Adrenal gland (tissue), 5 donors: ENCODE results near the gene SLC25A34.

Experiments used
- CTCF ChIP-seq, 6 experiments: fragments of 450-650 bp in 4 of 6; fragments of 200-600 bp in 2 of 6; sonication (generic) in 1 of 6; IDR thresholded peaks; 1 replicate in 5 of 6; 2 replicates in 1 of 6; pipeline versions ENCODE4 v1.5.1 to v1.8.0; 2016 to 2021; ENCODE audit warnings: antibody characterized with exemption in 6 of 6, mild to moderate bottlenecking in 2 of 6, moderate library complexity in 1 of 6
- POLR2A ChIP-seq, 2 donors: fragments of 450-650 bp; IDR thresholded peaks; one replicate each; pipeline ENCODE4 v1.6.1; 2017; ENCODE audit warnings: antibody characterized with exemption in 2 of 2, mild to moderate bottlenecking in 2 of 2, moderate library complexity in 1 of 2
- donor health status: DM: no; HTN: no; CAD: no.

DNA sequence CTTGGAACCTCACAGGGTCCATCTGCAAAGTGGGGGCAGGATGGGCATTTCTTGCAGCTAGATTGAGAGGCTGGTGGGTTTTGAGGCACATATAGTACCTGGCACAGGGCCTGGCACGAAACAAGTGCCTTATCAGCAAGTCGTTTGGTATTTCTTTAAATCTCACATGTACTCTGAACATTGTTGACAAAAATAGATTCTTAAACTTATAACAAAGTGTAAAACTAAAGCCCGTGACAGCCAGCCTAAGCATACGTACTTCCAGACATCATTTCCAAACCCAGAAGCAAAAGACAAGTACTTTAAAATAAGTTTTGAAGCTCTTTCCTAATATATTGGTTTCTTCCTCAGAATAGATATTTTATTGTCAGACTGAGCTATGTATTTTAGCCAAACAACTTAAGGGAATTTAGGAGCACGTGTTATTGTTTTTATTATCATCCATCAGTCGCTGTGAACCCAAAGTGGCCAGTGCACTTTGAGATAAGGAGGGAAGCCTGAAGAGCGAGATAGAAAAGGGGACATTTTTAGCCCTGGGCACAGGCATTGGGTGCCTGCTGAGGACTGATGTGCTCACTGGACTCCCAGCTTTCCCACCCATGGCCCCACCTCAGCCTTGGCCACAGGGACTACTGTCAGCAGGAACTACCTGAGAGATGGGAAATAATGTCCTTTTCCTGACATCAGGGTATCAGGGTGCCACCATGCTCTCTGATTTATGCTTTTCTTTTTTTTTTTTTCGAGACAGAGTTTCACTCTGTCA lies 25.5 kb downstream of the SLC25A34 start:
- TF ChIP-seq CTCF (IDR thresholded peaks at IDR 0.05): no peak
- no peak for TF ChIP-seq POLR2A (IDR thresholded peaks at IDR 0.05)
